Hepatocyte (in vitro differentiated cells): ENCODE results near the gene RRM1.

Source experiments
- CTCF ChIP-seq: fragments of 200-600 bp; sonication (generic); IDR thresholded peaks from 2 replicates; pipeline ENCODE4 v1.5.1; 2016; ENCODE audit warnings: antibody characterized with exemption, mild to moderate bottlenecking; ENCODE audit not compliant: poor library complexity
- EZH2phosphoT487 ChIP-seq: fragments of 200-600 bp; sonication (generic); IDR thresholded peaks from one replicate; pipeline ENCODE4 v1.6.1; 2018; ENCODE audit warnings: antibody characterized with exemption, mild to moderate bottlenecking, low read depth, moderate library complexity; ENCODE audit not compliant: unreplicated experiment, severe bottlenecking

- TF ChIP-seq CTCF, result no peak
- TF ChIP-seq EZH2phosphoT487, result no peak
These were observed 59.9 kb downstream of the RRM1 start for GRCh38 chr11:4154503-4154902.
